HepG2 (cell line): Measurements from ENCODE around the gene PPP2R2B. TPM values are rescaled to one million over a fixed set of nuclear protein-coding genes. Genes with fewer than 3 reads are reported as not detected.

Experiments used
- ATAC-seq: fragments of 200-7000 bp; cut with Tn5 transposase; 3 replicates; pipeline ENCODE4 v1.9.1; 2020; ENCODE audit warnings: mild to moderate bottlenecking, moderate library complexity
- BruUV-seq: library from RNA; stranded (reverse); fragments of 400-500 nt; replicated peaks from 2 replicates; lab custom pipeline; 2021; lab: Mats Ljungman, UMichigan
- CTCF ChIA-PET: fragments of 300-600 bp; formaldehyde crosslinking; extraction: SDS; loops from one replicate; lab custom pipeline; 2021; ENCODE audit warnings: low total read pairs, inconsistent platforms, low intra/inter-chr PET ratio; lab: Yijun Ruan, JAX
- POLR2A ChIA-PET: fragments of 350-600 bp; sonication (Branson Sonifier 250); formaldehyde crosslinking; loops from one replicate; lab custom pipeline; 2020; ENCODE audit warnings: antibody characterized with exemption, inconsistent platforms; lab: Yijun Ruan, JAX
- DNase-seq: peaks from one replicate; pipeline ENCODE4 v3.0.0-alpha.2; 2015; ENCODE audit warnings: low spot score
- FAIRE-seq: peaks from 3 replicates; lab custom pipeline; 2011; peaks lifted over from hg19 to GRCh38; lab: Jason Lieb, UNC
- H2AFZ ChIP-seq: one replicate; pipeline ENCODE4 v1.6.1; 2011; ENCODE audit warnings: low read length, inconsistent platforms
- H3K27ac ChIP-seq: fragments of 300-600 bp; 3 replicates; pipeline ENCODE4 v1.8.0; 2011; ENCODE audit warnings: mixed run types, mild to moderate bottlenecking, mixed read lengths, low read length, inconsistent platforms; ENCODE audit not compliant: insufficient read depth; ENCODE audit errors: extremely low read length
- H3K27me3 ChIP-seq, 2 experiments: fragments of 200-600 bp in 1 of 2; 2 replicates in 1 of 2; 3 replicates in 1 of 2; pipeline versions ENCODE4 v1.6.0 to v1.8.0; 2011; ENCODE audit warnings: low read length in 2 of 2, mild to moderate bottlenecking in 2 of 2, moderate library complexity in 2 of 2, inconsistent platforms in 1 of 2; ENCODE audit not compliant: insufficient read depth in 2 of 2, control insufficient read depth in 1 of 2
- H3K36me3 ChIP-seq, 2 experiments: fragments of 200-600 bp in 1 of 2; replicated peaks in 1 of 2; 2 replicates in 1 of 2; 3 replicates in 1 of 2; pipeline versions ENCODE4 v1.5.1 to v1.8.0; 2011; ENCODE audit warnings: low read length in 2 of 2, inconsistent platforms in 1 of 2; ENCODE audit not compliant: insufficient read depth in 2 of 2, control insufficient read depth in 1 of 2
- H3K4me1 ChIP-seq: 2 replicates; pipeline ENCODE4 v1.5.1; 2012; ENCODE audit warnings: low read length, inconsistent platforms; ENCODE audit not compliant: insufficient read depth
- H3K4me2 ChIP-seq: 2 replicates; pipeline ENCODE4 v1.6.0; 2011; ENCODE audit warnings: low read depth, low read length, inconsistent platforms
- H3K4me3 ChIP-seq, 3 experiments: fragments of 200-600 bp in 1 of 3; sonication (generic), shearing (Covaris generic) in 1 of 3; replicated peaks in 1 of 3; 2 replicates each; pipeline ENCODE4 v1.5.1; 2011 to 2016; ENCODE audit warnings: low read length in 3 of 3, inconsistent platforms in 2 of 3, low read depth in 2 of 3, mild to moderate bottlenecking in 2 of 3, control low read depth in 1 of 3, mixed read lengths in 1 of 3; ENCODE audit not compliant: insufficient read depth in 1 of 3
- H3K79me2 ChIP-seq: one replicate; pipeline ENCODE4 v1.6.1; 2011; ENCODE audit warnings: low read length, inconsistent platforms; ENCODE audit not compliant: insufficient read depth
- H3K9ac ChIP-seq: 2 replicates; pipeline ENCODE4 v1.6.0; 2011; ENCODE audit warnings: mild to moderate bottlenecking, low read depth, low read length, inconsistent platforms; ENCODE audit not compliant: insufficient read depth
- H3K9me3 ChIP-seq: 2 replicates; pipeline ENCODE4 v1.5.1; 2012; ENCODE audit warnings: mild to moderate bottlenecking, low read length
- H4K20me1 ChIP-seq: 2 replicates; pipeline ENCODE4 v1.6.0; 2011; ENCODE audit warnings: inconsistent platforms, mild to moderate bottlenecking, low read length, moderate library complexity; ENCODE audit not compliant: insufficient read depth
- GATAD2A ChIP-seq: IDR thresholded peaks from 2 replicates; pipeline ENCODE4 v1.6.1; 2016
- KDM3A ChIP-seq: IDR thresholded peaks from 2 replicates; pipeline ENCODE4 v1.6.1; 2018; ENCODE audit warnings: low read depth, missing compliant biosample characterization
- MEF2D ChIP-seq: sonication (generic); formaldehyde crosslinking; IDR thresholded peaks from 2 replicates; pipeline ENCODE4 v1.5.1; 2020; ENCODE audit warnings: mild to moderate bottlenecking, missing genetic modification reagents
- MXD4 ChIP-seq: IDR thresholded peaks from 2 replicates; pipeline ENCODE4 v1.6.1; 2016; ENCODE audit warnings: mild to moderate bottlenecking, missing biosample characterization, missing genetic modification reagents
- NR2F6 ChIP-seq, 2 experiments: IDR thresholded peaks; 2 replicates each; pipeline ENCODE4 v1.6.1; 2016; ENCODE audit warnings: antibody characterized with exemption in 1 of 2, mild to moderate bottlenecking in 1 of 2
- RNF2 ChIP-seq: fragments of 450-650 bp; conservative IDR thresholded peaks from 2 replicates; pipeline ENCODE4 v1.6.1; 2016; ENCODE audit warnings: low read depth
- ZNF547 ChIP-seq: sonication (generic); formaldehyde crosslinking; IDR thresholded peaks from 2 replicates; pipeline ENCODE4 v1.5.1; 2020; ENCODE audit warnings: mild to moderate bottlenecking, missing genetic modification reagents
- ZNF569 ChIP-seq: sonication (generic); formaldehyde crosslinking; IDR thresholded peaks from 2 replicates; pipeline ENCODE4 v1.5.0; 2020; ENCODE audit warnings: mild to moderate bottlenecking, missing genetic modification reagents, moderate library complexity, borderline replicate concordance
- ZNF660 ChIP-seq: sonication (generic); formaldehyde crosslinking; IDR thresholded peaks from 2 replicates; pipeline ENCODE4 v1.5.1; 2020; ENCODE audit warnings: mild to moderate bottlenecking, low read depth, missing genetic modification reagents, borderline replicate concordance
- WGBS: methylation state at CpG from one replicate; pipeline ENCODE4 v1.1.6; 2017; ENCODE audit warnings: low lambda C conversion rate; 5-methylcytosine and 5-hydroxymethylcytosine counted together
- in situ Hi-C: cut with HindIII; loops from 2 replicates; pipeline ENCODE4 v1.10.0; 2017; ENCODE audit warnings: low pct_unique_long_range_greater_than_20kb; ENCODE audit not compliant: extremely low pct_ligation_motif_present
- intact Hi-C: fragments of 100-400 bp; cut with micrococcal nuclease; formaldehyde crosslinking; loops from one replicate; pipeline ENCODE4 v1.10.0; 2022; ENCODE audit not compliant: unreplicated experiment
- polyA plus RNA-seq, 8 experiments: library from polyadenylated mRNA; depleted of rRNA in 3 of 8; stranded (reverse) in 7 of 8; unstranded in 1 of 8; fragments of >200 nt; fragmentation: Illumina TruSeq in 4 of 8; extraction: Trizol in 4 of 8; gene quantifications; 2 replicates each; pipeline versions ENCODE4 v1.2.1 to v1.2.3, GENCODE V29; 2011 to 2016; ENCODE audit warnings: low read depth in 4 of 8, missing spikeins in 1 of 8, mixed read lengths in 1 of 8; ENCODE audit not compliant: insufficient read depth in 1 of 8
- total RNA-seq, 5 experiments: library from RNA; depleted of rRNA; stranded (reverse); fragments of >200 nt; fragmentation: Illumina TruSeq; extraction: Trizol; gene quantifications; 2 replicates each; pipeline ENCODE4 v1.2.3, GENCODE V29; 2016; ENCODE audit warnings: low read depth in 1 of 5
- TF ChIP-seq, protein P1 (sequence below): sonication (generic); formaldehyde crosslinking; IDR thresholded peaks from 2 replicates; pipeline ENCODE4 v1.5.0; 2020; ENCODE audit warnings: missing genetic modification reagents
- TF ChIP-seq, protein P2 (sequence below): sonication (generic); formaldehyde crosslinking; IDR thresholded peaks from 2 replicates; pipeline ENCODE4 v1.5.1; 2020; ENCODE audit warnings: mild to moderate bottlenecking, missing genetic modification reagents
- TF ChIP-seq, protein P3 (sequence below): sonication (generic); formaldehyde crosslinking; IDR thresholded peaks from 2 replicates; pipeline ENCODE4 v1.4.0; 2020; ENCODE audit warnings: mild to moderate bottlenecking, missing genetic modification reagents
- TF ChIP-seq, protein P4 (sequence below): sonication (generic); formaldehyde crosslinking; IDR thresholded peaks from 2 replicates; pipeline ENCODE4 v1.8.1; 2023; ENCODE audit warnings: mild to moderate bottlenecking, missing genetic modification reagents

The PPP2R2B gene
- total and polyA plus RNA-seq, 2 of the 13 experiments (the other 11 are each of a cell fraction or from before 2014, with no cell fraction given) = not detected

DNA sequence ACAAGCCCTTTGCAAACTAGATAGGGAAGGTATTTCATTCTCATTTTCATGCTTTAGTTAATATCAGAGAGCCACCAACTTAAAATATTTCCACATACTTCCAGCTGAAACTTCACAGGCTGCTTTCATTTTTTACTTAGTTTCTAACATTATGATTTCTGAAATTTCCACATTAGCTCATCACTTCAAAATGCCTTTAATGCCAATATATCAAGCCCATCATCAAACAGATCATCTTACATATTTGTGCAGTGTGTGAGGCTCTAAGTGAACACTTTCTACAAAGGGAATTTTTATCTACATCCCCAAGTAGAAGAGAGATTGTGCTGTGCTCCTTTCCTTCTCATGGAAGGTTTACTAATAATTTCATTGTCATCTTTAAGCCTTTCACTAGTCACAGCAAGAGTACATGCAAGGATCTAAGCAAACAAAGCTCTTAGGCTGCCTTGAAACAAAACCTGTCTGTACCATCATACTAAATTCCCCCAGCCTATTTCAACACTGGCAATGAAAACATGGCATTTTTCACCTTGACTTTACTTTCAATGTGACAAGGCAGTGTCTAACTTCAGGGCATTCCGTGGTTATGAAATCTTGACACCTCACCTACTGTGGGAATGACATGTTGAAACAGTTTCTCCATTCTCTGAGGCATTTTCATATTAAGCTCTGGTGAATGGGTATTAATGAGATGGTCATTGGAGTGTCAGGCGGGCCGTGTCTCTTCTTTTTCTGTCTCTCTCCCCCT lies 45.4 kb downstream of the PPP2R2B start:
- ChIA-PET CTCF (no interaction called here), POLR2A (no interaction called here)
- no peaks in the 10 kb centered on the region for H3K9me3 ChIP-seq
- H3K79me2 ChIP-seq = no peaks in the 10 kb centered on the region
- intact Hi-C loops (no loop called here), in situ Hi-C loops (no loop called here)
- no TSS peak for BruUV-seq
- no peak for FAIRE-seq
- no peak overlapping the region for H3K4me3 ChIP-seq
- H3K27me3 ChIP-seq = no peaks in the 10 kb centered on the region
- H4K20me1 ChIP-seq = no peaks in the 10 kb centered on the region
- no peak overlapping the region for H2AFZ ChIP-seq
- H3K27ac ChIP-seq = no peak overlapping the region
- H3K4me2 ChIP-seq = no peak overlapping the region
- DNase-seq = no peak
- peaks cover 12% of the 10 kb centered on the region; the same call in 1 of the 2 replicates for H3K4me1 ChIP-seq
- no peaks in the 10 kb centered on the region for H3K36me3 ChIP-seq
- TF ChIP-seq, protein P1, sequence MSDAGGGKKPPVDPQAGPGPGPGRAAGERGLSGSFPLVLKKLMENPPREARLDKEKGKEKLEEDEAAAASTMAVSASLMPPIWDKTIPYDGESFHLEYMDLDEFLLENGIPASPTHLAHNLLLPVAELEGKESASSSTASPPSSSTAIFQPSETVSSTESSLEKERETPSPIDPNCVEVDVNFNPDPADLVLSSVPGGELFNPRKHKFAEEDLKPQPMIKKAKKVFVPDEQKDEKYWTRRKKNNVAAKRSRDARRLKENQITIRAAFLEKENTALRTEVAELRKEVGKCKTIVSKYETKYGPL (CRISPR knock-in tag) = no peak
- TF ChIP-seq KDM3A (CRISPR knock-in tag) = no peak
- TF ChIP-seq RNF2 = no peak
- TF ChIP-seq GATAD2A (CRISPR knock-in tag) = no peak
- no peak for TF ChIP-seq ZNF547
- TF ChIP-seq ZNF660 (CRISPR knock-in tag) = no peak
- no peak overlapping the region for H3K9ac ChIP-seq
- 44% methylated on average over 3 of the region's 3 CpGs for WGBS
- no peak for ATAC-seq

DNA sequence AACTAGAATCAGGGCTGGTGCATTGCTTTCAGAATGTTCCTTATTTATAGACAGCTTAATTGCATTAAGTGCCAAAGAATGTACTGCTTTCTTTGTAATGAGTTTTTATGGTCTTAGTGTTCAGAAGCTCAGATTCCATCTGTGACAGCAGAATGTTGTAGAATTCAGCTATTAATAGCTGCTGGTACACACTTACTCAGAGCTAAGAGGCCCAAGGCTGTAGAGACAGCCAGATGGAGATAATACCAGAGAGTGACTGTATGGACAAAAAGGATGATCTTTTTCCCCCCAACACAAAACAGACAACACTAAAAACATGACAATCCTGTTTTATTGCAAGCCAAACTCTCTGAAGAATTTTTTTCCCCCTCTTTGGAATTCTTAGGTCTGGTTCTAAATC lies 50.2 kb downstream of the PPP2R2B start:
- no TSS peak for BruUV-seq
- Histone ChIP-seq H3K4me3 (no peak overlapping the region), H3K79me2 (no peaks in the 10 kb centered on the region), H4K20me1 (no peaks in the 10 kb centered on the region), H3K9me3 (no peaks in the 10 kb centered on the region), H3K4me1 (no peaks in the 10 kb centered on the region), H3K9ac (no peak overlapping the region), H3K27me3 (no peaks in the 10 kb centered on the region), H3K4me2 (no peak overlapping the region), H3K27ac (no peak overlapping the region), H2AFZ (no peak overlapping the region), H3K36me3 (no peaks in the 10 kb centered on the region)
- CTCF ChIA-PET = no interaction called here
- DNase-seq (no peak), ATAC-seq (no peak), FAIRE-seq (no peak)
- in situ Hi-C loops = no loop called here
- POLR2A ChIA-PET = no interaction called here
- intact Hi-C loops = no loop called here
- TF ChIP-seq, protein P2, sequence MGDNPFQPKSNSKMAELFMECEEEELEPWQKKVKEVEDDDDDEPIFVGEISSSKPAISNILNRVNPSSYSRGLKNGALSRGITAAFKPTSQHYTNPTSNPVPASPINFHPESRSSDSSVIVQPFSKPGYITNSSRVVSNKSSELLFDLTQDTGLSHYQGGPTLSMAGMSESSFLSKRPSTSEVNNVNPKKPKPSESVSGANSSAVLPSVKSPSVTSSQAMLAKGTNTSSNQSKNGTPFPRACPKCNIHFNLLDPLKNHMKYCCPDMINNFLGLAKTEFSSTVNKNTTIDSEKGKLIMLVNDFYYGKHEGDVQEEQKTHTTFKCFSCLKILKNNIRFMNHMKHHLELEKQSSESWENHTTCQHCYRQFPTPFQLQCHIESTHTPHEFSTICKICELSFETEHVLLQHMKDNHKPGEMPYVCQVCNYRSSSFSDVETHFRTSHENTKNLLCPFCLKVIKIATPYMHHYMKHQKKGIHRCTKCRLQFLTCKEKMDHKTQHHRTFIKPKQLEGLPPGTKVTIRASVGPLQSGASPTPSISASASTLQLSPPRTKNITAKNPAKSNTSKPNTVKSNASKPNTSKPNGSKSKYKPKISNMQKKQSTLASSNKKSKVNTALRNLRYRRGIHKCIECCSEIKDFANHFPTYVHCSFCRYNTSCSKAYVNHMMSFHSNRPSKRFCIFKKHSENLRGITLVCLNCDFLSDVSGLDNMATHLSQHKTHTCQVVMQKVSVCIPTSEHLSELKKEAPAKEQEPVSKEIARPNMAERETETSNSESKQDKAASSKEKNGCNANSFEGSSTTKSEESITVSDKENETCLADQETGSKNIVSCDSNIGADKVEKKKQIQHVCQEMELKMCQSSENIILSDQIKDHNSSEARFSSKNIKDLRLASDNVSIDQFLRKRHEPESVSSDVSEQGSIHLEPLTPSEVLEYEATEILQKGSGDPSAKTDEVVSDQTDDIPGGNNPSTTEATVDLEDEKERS (CRISPR knock-in tag) = no peak
- TF ChIP-seq ZNF569 (CRISPR knock-in tag) = no peak
- TF ChIP-seq, protein P3, sequence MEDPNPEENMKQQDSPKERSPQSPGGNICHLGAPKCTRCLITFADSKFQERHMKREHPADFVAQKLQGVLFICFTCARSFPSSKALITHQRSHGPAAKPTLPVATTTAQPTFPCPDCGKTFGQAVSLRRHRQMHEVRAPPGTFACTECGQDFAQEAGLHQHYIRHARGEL (CRISPR knock-in tag) = no peak
- TF ChIP-seq MEF2D = no peak
- TF ChIP-seq, protein P4, sequence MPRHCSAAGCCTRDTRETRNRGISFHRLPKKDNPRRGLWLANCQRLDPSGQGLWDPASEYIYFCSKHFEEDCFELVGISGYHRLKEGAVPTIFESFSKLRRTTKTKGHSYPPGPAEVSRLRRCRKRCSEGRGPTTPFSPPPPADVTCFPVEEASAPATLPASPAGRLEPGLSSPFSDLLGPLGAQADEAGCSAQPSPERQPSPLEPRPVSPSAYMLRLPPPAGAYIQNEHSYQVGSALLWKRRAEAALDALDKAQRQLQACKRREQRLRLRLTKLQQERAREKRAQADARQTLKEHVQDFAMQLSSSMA (CRISPR knock-in tag) = no peak
- TF ChIP-seq NR2F6 (IDR thresholded peaks at IDR 0.05) = no peak
- no peak for TF ChIP-seq NR2F6 (CRISPR knock-in tag; IDR thresholded peaks at IDR 0.05)
- no peak for TF ChIP-seq MXD4
